Endothelial cell of umbilical vein (primary cell): ENCODE data around the gene TADA2A. TPM values are rescaled to one million over a fixed set of nuclear protein-coding genes. Genes with fewer than 3 reads are reported as not detected.

Experiments used
- BruUV-seq: library from RNA; stranded (reverse); fragments of 400-500 nt; replicated peaks from 2 replicates; lab custom pipeline; 2021; lab: Mats Ljungman, UMichigan
- CTCF ChIA-PET: fragments of 300-600, 350-600 bp; sonication (Branson Sonifier 250); formaldehyde crosslinking; loops from one replicate; lab custom pipeline; 2021; ENCODE audit warnings: antibody characterized with exemption, inconsistent platforms; lab: Charles Lee
- POLR2A ChIA-PET: fragments of 300-600, 350-600 bp; sonication (Branson Sonifier 250); formaldehyde crosslinking; loops from one replicate; lab custom pipeline; 2021; ENCODE audit warnings: antibody characterized with exemption, inconsistent platforms; lab: Charles Lee
- DNase-seq: peaks from one replicate; pipeline ENCODE4 v3.0.0-alpha.2; 2011; ENCODE audit warnings: low read depth, low spot score
- FAIRE-seq: peaks from 2 replicates; lab custom pipeline; 2011; peaks lifted over from hg19 to GRCh38; lab: Jason Lieb, UNC
- H2AFZ ChIP-seq: 2 replicates; pipeline ENCODE4 v1.6.0; 2012; ENCODE audit warnings: low read depth, low read length, control low read depth, inconsistent platforms
- H3K27ac ChIP-seq: 2 replicates; pipeline ENCODE4 v1.5.1; 2011; ENCODE audit warnings: low read depth, mild to moderate bottlenecking, control low read depth, low read length, moderate library complexity; ENCODE audit not compliant: insufficient read depth
- H3K27me3 ChIP-seq, 2 experiments: 2 replicates each; pipeline versions ENCODE4 v1.6.0 to v1.6.1; 2011; ENCODE audit warnings: low read length in 2 of 2, mixed read lengths in 1 of 2; ENCODE audit not compliant: control insufficient read depth in 2 of 2, insufficient read depth in 2 of 2
- H3K36me3 ChIP-seq, 2 experiments: 2 replicates in 1 of 2; 3 replicates in 1 of 2; pipeline ENCODE4 v1.5.1; 2011; ENCODE audit warnings: low read length in 2 of 2, mild to moderate bottlenecking in 1 of 2, moderate library complexity in 1 of 2; ENCODE audit not compliant: control insufficient read depth in 2 of 2, insufficient read depth in 2 of 2; ENCODE audit errors: extremely low read depth in 1 of 2
- H3K4me1 ChIP-seq: 3 replicates; pipeline ENCODE4 v1.5.1; 2011; ENCODE audit warnings: mild to moderate bottlenecking, low read length; ENCODE audit not compliant: control insufficient read depth, insufficient read depth; ENCODE audit errors: extremely low read depth
- H3K4me2 ChIP-seq: 2 replicates; pipeline ENCODE4 v1.6.1; 2011; ENCODE audit warnings: low read length, control low read depth, mixed read lengths; ENCODE audit not compliant: insufficient read depth
- H3K4me3 ChIP-seq, 3 experiments: fragments of 200-600 bp in 1 of 3; sonication (generic), shearing (Covaris generic) in 1 of 3; replicated peaks in 1 of 3; 2 replicates each; pipeline ENCODE4 v1.5.1; 2011 to 2016; ENCODE audit warnings: control low read depth in 3 of 3, low read length in 3 of 3, mild to moderate bottlenecking in 2 of 3, inconsistent platforms in 1 of 3, low read depth in 1 of 3, moderate library complexity in 1 of 3; ENCODE audit not compliant: insufficient read depth in 1 of 3
- H3K79me2 ChIP-seq: 2 replicates; pipeline ENCODE4 v1.6.0; 2012; ENCODE audit warnings: low read length, inconsistent platforms; ENCODE audit not compliant: control insufficient read depth, insufficient read depth
- H3K9ac ChIP-seq: replicated peaks from 2 replicates; pipeline ENCODE3; 2011; ENCODE audit warnings: low read length, control low read depth; ENCODE audit not compliant: insufficient read depth; ENCODE audit errors: extremely low read depth
- H3K9me1 ChIP-seq: replicated peaks from 3 replicates; pipeline ENCODE4 v1.6.0; 2011; ENCODE audit warnings: mild to moderate bottlenecking, low read length; ENCODE audit not compliant: control insufficient read depth, insufficient read depth; ENCODE audit errors: extremely low read depth
- H3K9me3 ChIP-seq: replicated peaks from 2 replicates; pipeline ENCODE4 v1.5.1; 2012; ENCODE audit warnings: low read length, inconsistent platforms; ENCODE audit not compliant: control insufficient read depth, insufficient read depth
- H4K20me1 ChIP-seq: replicated peaks from 2 replicates; pipeline ENCODE3; 2011; ENCODE audit warnings: mild to moderate bottlenecking, low read length; ENCODE audit not compliant: control insufficient read depth, insufficient read depth; ENCODE audit errors: extremely low read depth
- EZH2 ChIP-seq: IDR thresholded peaks from 2 replicates; pipeline ENCODE4 v1.6.1; 2012; ENCODE audit warnings: borderline replicate concordance, low read depth, mild to moderate bottlenecking, moderate library complexity, low read length, inconsistent platforms; ENCODE audit not compliant: severe bottlenecking
- FOS ChIP-seq: IDR thresholded peaks from 2 replicates; pipeline ENCODE4 v1.6.1; 2011; ENCODE audit warnings: mild to moderate bottlenecking, low read length, moderate library complexity, borderline replicate concordance; ENCODE audit not compliant: insufficient read depth
- GATA2 ChIP-seq: IDR thresholded peaks from 2 replicates; pipeline ENCODE4 v1.7.0; 2011; ENCODE audit warnings: low read depth, mild to moderate bottlenecking, moderate library complexity, mixed read lengths, low read length; ENCODE audit not compliant: insufficient read length, insufficient read depth
- JUN ChIP-seq: IDR thresholded peaks from 2 replicates; pipeline ENCODE4 v1.6.1; 2011; ENCODE audit warnings: borderline replicate concordance, low read depth; ENCODE audit not compliant: insufficient read length, insufficient read depth
- MYC ChIP-seq: IDR thresholded peaks from one replicate; pipeline ENCODE4 v1.6.1; 2011; ENCODE audit warnings: mild to moderate bottlenecking, low read depth, low read length
- POLR2A ChIP-seq: IDR thresholded peaks from 2 replicates; pipeline ENCODE4 v1.6.1; 2012; ENCODE audit warnings: low read depth, mild to moderate bottlenecking, control low read depth, low read length
- POLR2AphosphoS5 ChIP-seq: IDR thresholded peaks from 2 replicates; pipeline ENCODE4 v1.6.1; 2012; ENCODE audit warnings: low read depth, mild to moderate bottlenecking, control low read depth, low read length, moderate library complexity; ENCODE audit not compliant: insufficient read depth
- dilution Hi-C: fragments of 300-500 bp; cut with MboI; formaldehyde crosslinking; loops from one replicate; pipeline ENCODE4 v1.15.0; 2019; ENCODE audit warnings: low sequenced_read_pairs; ENCODE audit not compliant: extremely low pct_ligation_motif_present
- intact Hi-C: fragments of 100-400 bp; cut with micrococcal nuclease; formaldehyde crosslinking; loops from one replicate; pipeline ENCODE4 v1.10.0; 2022
- polyA plus RNA-seq, 4 experiments: library from polyadenylated mRNA; depleted of rRNA in 3 of 4; stranded (reverse) in 3 of 4; unstranded in 1 of 4; fragments of >200 nt; gene quantifications; 2 replicates each; pipeline versions ENCODE4 v1.2.1 to v1.2.3, GENCODE V29; 2011 to 2012; ENCODE audit warnings: missing spikeins in 1 of 4
- total RNA-seq: library from RNA; stranded (reverse); gene quantifications from 2 replicates; pipeline ENCODE4 v1.2.3, GENCODE V29; 2021
- TF ChIP-seq, protein P1 (sequence below): IDR thresholded peaks from 2 replicates; pipeline ENCODE4 v1.6.1; 2011; ENCODE audit not compliant: insufficient read depth, insufficient read length
- TF ChIP-seq, protein P2 (sequence below), 2 donors: IDR thresholded peaks; 1 replicate in 1 of 2; 2 replicates in 1 of 2; pipeline ENCODE4 v1.5.1; 2011; ENCODE audit warnings: low read length in 2 of 2, mild to moderate bottlenecking in 2 of 2, moderate library complexity in 2 of 2, control low read depth in 1 of 2, inconsistent platforms in 1 of 2, low read depth in 1 of 2; ENCODE audit not compliant: insufficient read depth in 1 of 2; ENCODE audit errors: extremely low read depth in 1 of 2

Gene TADA2A
- total and polyA plus RNA-seq, 2 donors (not counting 3 experiments of a cell fraction or from before 2014, with no cell fraction given): 9.9 to 22.4 TPM

DNA sequence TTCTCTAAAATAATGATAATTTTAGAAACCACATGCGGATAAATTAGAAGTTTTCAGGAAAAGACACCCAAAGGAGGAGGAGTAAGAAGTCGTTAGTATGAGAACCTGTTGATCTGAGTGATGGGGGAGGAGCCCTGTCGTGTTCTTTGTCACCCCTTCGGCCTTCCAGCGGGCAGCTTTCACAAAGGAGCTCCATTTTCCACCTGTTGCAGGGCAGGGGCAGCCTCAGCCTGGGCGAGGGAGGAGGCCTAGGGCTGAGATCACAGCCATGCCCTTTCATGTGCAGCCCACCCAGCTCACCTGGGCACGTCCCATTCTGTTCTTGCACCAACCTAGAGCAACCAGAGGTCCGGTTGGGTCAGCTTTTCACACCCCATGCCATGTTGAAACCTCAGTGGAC, 88.3 kb downstream of the TADA2A start:
- H3K4me3 ChIP-seq: no peak overlapping the region
- no peaks in the 10 kb centered on the region for H3K9me1 ChIP-seq
- no TSS peak for BruUV-seq
- FAIRE-seq (no peak), DNase-seq (no peak)
- H3K9ac ChIP-seq: no peak overlapping the region
- no peak for TF ChIP-seq JUN
- TF ChIP-seq MYC: no peak
- TF ChIP-seq, protein P1, sequence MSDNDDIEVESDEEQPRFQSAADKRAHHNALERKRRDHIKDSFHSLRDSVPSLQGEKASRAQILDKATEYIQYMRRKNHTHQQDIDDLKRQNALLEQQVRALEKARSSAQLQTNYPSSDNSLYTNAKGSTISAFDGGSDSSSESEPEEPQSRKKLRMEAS: no peak
- no peak for TF ChIP-seq POLR2AphosphoS5
- TF ChIP-seq FOS: no peak
- dilution Hi-C loops: no loop called here
- H3K79me2 ChIP-seq: peaks cover 84% of the 10 kb centered on the region
- no peaks in the 10 kb centered on the region for H3K27me3 ChIP-seq
- ChIA-PET POLR2A (no interaction called here), CTCF (interaction anchor here (0.8 to 1.2 kb wide), 5 partner anchors 10 to 122 kb away, joined by 3 to 4 read pairs (median 3); no protein-coding TSS in a partner anchor)
- no peak overlapping the region for H2AFZ ChIP-seq
- peaks cover 2% of the 10 kb centered on the region for H4K20me1 ChIP-seq
- peaks cover 22% of the 10 kb centered on the region for H3K4me1 ChIP-seq
- H3K27ac ChIP-seq: no peak overlapping the region
- H3K36me3 ChIP-seq: no peaks in the 10 kb centered on the region
- intact Hi-C loops: no loop called here
- H3K9me3 ChIP-seq: no peaks in the 10 kb centered on the region
- H3K4me2 ChIP-seq: no peak overlapping the region

DNA sequence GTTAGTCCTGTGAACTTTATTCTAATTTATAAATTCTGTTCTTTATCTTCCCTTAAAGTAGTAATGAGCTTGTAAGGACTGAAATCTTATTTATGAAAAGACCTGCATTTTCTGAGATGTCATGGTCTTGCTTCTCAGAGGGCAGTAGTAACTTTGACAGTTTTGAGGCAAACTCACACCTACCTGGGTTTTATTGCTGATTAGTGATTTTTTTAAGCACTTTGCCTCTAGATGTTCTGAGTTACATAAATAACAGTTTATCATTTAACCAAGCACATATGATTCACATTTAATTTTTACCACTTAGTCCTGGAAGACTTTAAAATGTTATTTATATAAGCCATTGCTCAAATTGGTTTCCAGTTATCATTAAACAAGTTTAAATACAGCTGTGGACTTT, 93.7 kb downstream of the TADA2A start:
- H3K4me1 ChIP-seq: no peaks in the 10 kb centered on the region
- H3K9me3 ChIP-seq: no peaks in the 10 kb centered on the region
- peaks cover 86% of the 10 kb centered on the region for H3K79me2 ChIP-seq
- no peak overlapping the region for H3K27ac ChIP-seq
- POLR2A ChIA-PET: no interaction called here
- BruUV-seq: no TSS peak
- intact Hi-C loops (no loop called here), dilution Hi-C loops (no loop called here)
- no peak for DNase-seq
- H4K20me1 ChIP-seq: no peaks in the 10 kb centered on the region
- CTCF ChIA-PET: interaction anchor here (0.9 to 1.4 kb wide), 2 partner anchors 12 to 13 kb away, joined by 3 to 5 read pairs; no protein-coding TSS in a partner anchor
- H3K9me1 ChIP-seq: no peaks in the 10 kb centered on the region
- no peak for FAIRE-seq
- no peaks in the 10 kb centered on the region for H3K27me3 ChIP-seq
- no peak overlapping the region for H3K9ac ChIP-seq
- H2AFZ ChIP-seq: no peak overlapping the region
- no peaks in the 10 kb centered on the region for H3K36me3 ChIP-seq
- no peak overlapping the region for H3K4me2 ChIP-seq
- TF ChIP-seq GATA2 (no peak), JUN (no peak), POLR2AphosphoS5 (no peak), FOS (no peak), EZH2 (no peak), MYC (no peak), POLR2A (no peak)
- TF ChIP-seq, protein P1: no peak
- TF ChIP-seq, protein P2, sequence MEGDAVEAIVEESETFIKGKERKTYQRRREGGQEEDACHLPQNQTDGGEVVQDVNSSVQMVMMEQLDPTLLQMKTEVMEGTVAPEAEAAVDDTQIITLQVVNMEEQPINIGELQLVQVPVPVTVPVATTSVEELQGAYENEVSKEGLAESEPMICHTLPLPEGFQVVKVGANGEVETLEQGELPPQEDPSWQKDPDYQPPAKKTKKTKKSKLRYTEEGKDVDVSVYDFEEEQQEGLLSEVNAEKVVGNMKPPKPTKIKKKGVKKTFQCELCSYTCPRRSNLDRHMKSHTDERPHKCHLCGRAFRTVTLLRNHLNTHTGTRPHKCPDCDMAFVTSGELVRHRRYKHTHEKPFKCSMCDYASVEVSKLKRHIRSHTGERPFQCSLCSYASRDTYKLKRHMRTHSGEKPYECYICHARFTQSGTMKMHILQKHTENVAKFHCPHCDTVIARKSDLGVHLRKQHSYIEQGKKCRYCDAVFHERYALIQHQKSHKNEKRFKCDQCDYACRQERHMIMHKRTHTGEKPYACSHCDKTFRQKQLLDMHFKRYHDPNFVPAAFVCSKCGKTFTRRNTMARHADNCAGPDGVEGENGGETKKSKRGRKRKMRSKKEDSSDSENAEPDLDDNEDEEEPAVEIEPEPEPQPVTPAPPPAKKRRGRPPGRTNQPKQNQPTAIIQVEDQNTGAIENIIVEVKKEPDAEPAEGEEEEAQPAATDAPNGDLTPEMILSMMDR (IDR thresholded peaks at IDR 0.05; ENCODE audit: extremely low read depth in 1 of 2, insufficient read depth in 1 of 2, low read depth in 1 of 2, low read length in 2 of 2): no peak
- H3K4me3 ChIP-seq: no peak overlapping the region
